GM19193 (cell line): ENCODE measurements around the gene SYT17.

Experiments used
- POLR2A ChIP-seq: IDR thresholded peaks from 4 replicates; pipeline ENCODE4 v1.6.1; 2011; ENCODE audit not compliant: insufficient read depth, insufficient read length; ENCODE audit errors: extremely low read depth

Gene SYT17, protein sequence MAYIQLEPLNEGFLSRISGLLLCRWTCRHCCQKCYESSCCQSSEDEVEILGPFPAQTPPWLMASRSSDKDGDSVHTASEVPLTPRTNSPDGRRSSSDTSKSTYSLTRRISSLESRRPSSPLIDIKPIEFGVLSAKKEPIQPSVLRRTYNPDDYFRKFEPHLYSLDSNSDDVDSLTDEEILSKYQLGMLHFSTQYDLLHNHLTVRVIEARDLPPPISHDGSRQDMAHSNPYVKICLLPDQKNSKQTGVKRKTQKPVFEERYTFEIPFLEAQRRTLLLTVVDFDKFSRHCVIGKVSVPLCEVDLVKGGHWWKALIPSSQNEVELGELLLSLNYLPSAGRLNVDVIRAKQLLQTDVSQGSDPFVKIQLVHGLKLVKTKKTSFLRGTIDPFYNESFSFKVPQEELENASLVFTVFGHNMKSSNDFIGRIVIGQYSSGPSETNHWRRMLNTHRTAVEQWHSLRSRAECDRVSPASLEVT

DNA sequence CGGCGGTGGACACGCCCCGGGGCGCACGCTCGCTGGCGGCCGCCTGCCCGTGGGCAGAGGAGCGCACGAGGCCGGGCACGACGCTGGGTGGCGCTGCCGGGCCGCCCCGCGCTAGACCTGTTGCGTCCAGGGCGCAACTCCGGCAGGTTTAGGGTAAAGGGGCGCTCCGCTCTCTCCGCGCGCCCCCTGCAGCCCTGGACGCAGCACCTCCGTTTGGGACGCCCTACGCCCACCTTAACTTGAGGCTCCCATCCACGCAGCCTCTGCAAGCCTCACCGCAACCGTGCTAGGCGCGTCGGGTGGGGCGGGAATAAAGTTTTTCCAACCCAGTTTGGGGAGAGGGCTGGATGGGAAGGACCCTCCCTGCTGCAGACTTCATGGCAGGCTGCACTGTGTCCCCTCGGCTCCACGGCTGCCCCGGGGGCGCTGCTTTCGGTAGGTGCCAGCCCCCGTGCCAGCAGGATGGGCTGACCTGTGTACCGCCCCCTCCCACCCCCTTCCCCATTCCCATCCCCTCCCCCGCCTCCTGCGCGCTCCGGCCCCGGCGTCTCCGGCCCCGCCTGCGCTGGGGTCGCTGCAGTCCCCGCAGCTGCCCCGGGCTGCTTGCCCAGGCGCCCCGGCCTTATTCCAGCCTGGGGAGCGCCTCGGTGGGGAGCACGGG is at the start of gene SYT17:
TSS of gene SYT17 (plus strand) at position 531 of the 661 bp plus-strand sequence. CDS start 407 bp downstream, outside the sequence.
- no peak for TF ChIP-seq POLR2A

DNA sequence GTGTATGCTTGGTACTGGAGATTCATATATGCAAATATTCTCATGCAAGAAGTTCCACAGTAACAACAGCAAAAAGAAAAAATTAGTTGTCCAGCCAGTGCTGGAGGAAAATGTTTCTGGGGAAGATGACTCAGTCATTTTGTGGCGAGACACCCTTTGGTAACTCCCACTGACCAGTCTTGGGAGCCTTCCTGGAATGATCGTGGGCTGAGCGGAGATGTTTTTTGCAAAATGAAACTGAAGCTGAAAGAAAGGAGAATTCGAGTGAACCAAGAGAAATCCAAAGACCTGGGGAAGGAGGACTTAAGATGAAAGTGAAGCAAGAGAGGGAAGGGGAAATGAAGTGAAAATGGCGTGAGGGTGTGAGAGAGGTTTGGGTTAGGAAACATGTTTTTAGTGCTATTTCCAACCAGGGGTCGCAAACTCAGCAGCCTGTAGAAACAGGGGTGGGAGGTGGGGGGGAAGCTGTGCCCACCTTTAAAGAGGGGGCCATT is 49.1 kb upstream of the SYT17 start:
- no peak for TF ChIP-seq POLR2A

- no peak for TF ChIP-seq POLR2A
Observed at GRCh38 chr16:19119564-19119963, 48.5 kb upstream of the SYT17 start.

- TF ChIP-seq POLR2A, result no peak
Observed at GRCh38 chr16:19123535-19124178, 44.4 kb upstream of the SYT17 start.

GRCh38 chr16:19126300-19126699 is 41.7 kb upstream of the SYT17 start:
- no peak for TF ChIP-seq POLR2A

GRCh38 chr16:19127205-19127604 is 40.8 kb upstream of the SYT17 start:
- no peak for TF ChIP-seq POLR2A

DNA sequence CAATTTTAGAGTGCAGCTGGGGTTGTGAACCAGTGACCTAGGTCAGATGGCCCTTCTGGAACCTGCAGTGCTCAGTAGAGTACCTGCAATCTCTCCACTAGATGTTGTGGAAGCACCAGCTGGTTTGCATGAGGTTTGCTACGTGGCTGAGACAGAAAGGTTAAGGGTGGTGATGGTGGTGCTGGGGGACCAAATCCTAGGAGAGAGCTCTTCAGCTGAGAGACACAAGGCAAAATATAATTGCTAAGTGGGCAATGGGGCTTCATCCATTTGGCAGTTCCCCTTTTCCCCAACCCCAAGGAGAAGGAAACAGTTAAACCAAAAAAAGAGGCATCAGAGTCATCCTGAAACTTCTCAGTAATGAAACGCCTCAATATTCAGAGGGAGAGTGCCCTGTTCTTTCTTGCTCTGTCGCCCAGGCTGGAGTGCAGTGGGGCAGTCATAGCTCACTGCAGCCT is 40.3 kb upstream of the SYT17 start:
- no peak for TF ChIP-seq POLR2A

GRCh38 chr16:19128454-19129200 is 39.4 kb upstream of the SYT17 start:
- no peak for TF ChIP-seq POLR2A

GRCh38 chr16:19130385-19130784 is 37.7 kb upstream of the SYT17 start:
- no peak for TF ChIP-seq POLR2A

DNA sequence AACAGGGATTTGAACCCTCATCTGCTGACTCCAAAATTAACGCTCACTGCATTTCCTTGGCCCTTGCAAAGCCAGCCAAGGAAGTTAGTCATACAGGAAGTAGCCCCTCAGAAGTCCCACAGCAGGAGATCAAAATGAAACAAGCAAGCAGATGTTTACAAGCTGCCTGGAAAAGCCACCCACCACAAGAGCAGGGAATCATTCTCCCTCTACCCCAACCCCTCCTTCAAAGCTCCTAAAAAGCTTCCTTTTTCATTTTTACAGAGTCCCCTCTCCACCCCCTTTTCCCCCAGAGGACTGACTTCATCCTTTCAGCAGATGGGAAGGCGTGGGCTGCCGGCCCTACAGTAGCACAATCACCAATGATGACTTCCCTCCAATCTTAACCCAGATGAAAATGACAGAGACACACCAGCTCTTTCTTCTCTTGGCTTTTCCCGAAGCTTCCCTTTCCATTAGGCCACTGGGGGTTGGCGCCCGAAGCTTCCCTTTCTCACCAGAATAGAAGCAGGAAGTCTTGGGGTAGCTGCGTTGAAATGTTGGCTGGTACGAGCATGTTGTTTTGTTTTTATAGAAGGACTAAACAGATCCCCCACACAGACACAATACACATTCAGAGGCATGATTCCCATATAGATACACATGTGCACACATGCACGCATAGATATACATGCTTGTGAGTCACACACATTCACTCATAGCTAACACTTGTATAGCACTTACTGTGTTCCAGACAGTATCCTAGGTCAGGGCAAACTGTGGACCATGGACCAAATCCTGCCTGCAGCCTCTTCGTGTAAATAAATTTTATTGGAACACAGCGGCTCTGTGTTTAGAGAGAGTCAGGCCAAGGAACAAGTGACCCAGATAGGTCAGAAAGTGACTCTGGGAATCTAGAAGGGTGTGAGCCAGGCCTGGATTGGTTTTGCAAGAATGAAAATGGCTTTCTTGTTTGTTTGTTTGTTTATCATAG is 36.9 kb upstream of the SYT17 start:
- no peak for TF ChIP-seq POLR2A

- TF ChIP-seq POLR2A, result no peak
Observed at GRCh38 chr16:19131825-19132218, 36.2 kb upstream of the SYT17 start.

DNA sequence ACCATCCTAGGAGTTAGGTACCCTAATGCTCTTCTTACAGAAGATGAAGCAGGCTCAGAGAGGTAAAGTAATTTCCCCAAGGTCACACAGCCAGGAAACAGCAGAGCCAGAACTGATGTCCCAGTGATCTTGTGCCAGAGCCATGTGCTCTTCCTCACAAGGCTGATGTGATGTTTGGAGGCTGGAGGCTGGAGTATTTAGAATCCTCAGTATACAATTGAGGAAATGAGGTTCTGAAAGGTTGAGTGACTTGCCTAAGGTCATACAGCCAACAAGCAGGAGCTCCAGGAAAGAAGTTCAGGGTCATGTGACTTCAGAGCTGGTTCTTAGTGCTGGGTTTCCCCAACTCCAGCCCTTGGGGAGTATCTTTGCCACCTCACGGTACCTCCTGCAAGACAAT is 35.8 kb upstream of the SYT17 start:
- no peak for TF ChIP-seq POLR2A

GRCh38 chr16:19132898-19133297 is 35.1 kb upstream of the SYT17 start:
- no peak for TF ChIP-seq POLR2A
